ENCODE results near the gene GNL2.
"Not testable (repeated sequence)": the region's sequence is repeated elsewhere in the genome, so short reads cannot be mapped to it uniquely, and the experiment has no call there.

GNL2 gene

GRCh38 chr1:37599940-37600339 lies 4.2 kb upstream of the GNL2 start:
- TF ChIP-seq CTCF (IDR thresholded peaks at IDR 0.05; ENCODE audit: low read depth, low read length, missing control alignments), result no peak
- H3K4me3 ChIP-seq (replicated peaks; ENCODE audit: low read depth, low read length), result no peak overlapping the region
- DNase-seq (ENCODE audit: extremely low read depth, low read depth), result no peak

GRCh38 chr1:37596182-37596667 lies 488 bp upstream of the GNL2 start:
- TF ChIP-seq CTCF (IDR thresholded peaks at IDR 0.05; ENCODE audit: low read depth, low read length, missing control alignments), result no peak

GRCh38 chr1:37593726-37594125 lies 2.0 kb downstream of the GNL2 start:
- peak overlapping the region; percentile 76 for H3K4me3 ChIP-seq (replicated peaks; ENCODE audit: low read depth, low read length)
- no peak for DNase-seq (ENCODE audit: extremely low read depth, low read depth)
- no peak for TF ChIP-seq CTCF (IDR thresholded peaks at IDR 0.05; ENCODE audit: low read depth, low read length, missing control alignments)

More at GRCh38 chr1:37596182-37596667, 488 bp upstream of the GNL2 start:
- DNase-seq (ENCODE audit: extremely low read depth, low read depth), result no peak
- H3K4me3 ChIP-seq (replicated peaks; ENCODE audit: low read depth, low read length), result peak overlapping the region; percentile 76

- H3K4me3 ChIP-seq (replicated peaks; ENCODE audit: low read depth, low read length), result no peak overlapping the region
- no peak for DNase-seq (ENCODE audit: extremely low read depth, low read depth)
- no peak for TF ChIP-seq CTCF (IDR thresholded peaks at IDR 0.05; ENCODE audit: low read depth, low read length, missing control alignments)
Measured at GRCh38 chr1:37588939-37589338, 6.8 kb downstream of the GNL2 start.

GRCh38 chr1:37584544-37584943 lies 11.2 kb downstream of the GNL2 start:
- DNase-seq (ENCODE audit: extremely low read depth, low read depth); H3K4me3 ChIP-seq (replicated peaks; ENCODE audit: low read depth, low read length): not testable (repeated sequence)

- H3K4me3 ChIP-seq (replicated peaks; ENCODE audit: low read depth, low read length), result no peak overlapping the region
- DNase-seq (ENCODE audit: extremely low read depth, low read depth), result no peak
- no peak for TF ChIP-seq CTCF (IDR thresholded peaks at IDR 0.05; ENCODE audit: low read depth, low read length, missing control alignments)
Measured at GRCh38 chr1:37575692-37576091, 20.0 kb downstream of the GNL2 start.

GRCh38 chr1:37574834-37575480 lies 20.8 kb downstream of the GNL2 start:
- DNase-seq (ENCODE audit: extremely low read depth, low read depth), result peak; percentile 86
- no peak for TF ChIP-seq CTCF (IDR thresholded peaks at IDR 0.05; ENCODE audit: low read depth, low read length, missing control alignments)

More at GRCh38 chr1:37574834-37575480, 20.8 kb downstream of the GNL2 start:
- H3K4me3 ChIP-seq (replicated peaks; ENCODE audit: low read depth, low read length), result no peak overlapping the region
